HPDE6-E6E7 (cell line): ENCODE measurements around the gene CD19.

Experiments
- DNase-seq: peaks from one replicate; pipeline ENCODE4 v3.0.0; 2011; ENCODE audit warnings: missing footprints; ENCODE audit errors: extremely low spot score

Gene CD19

GRCh38 chr16:28982418-28982817 is 50.6 kb downstream of the CD19 start:
- DNase-seq, result no peak

DNA sequence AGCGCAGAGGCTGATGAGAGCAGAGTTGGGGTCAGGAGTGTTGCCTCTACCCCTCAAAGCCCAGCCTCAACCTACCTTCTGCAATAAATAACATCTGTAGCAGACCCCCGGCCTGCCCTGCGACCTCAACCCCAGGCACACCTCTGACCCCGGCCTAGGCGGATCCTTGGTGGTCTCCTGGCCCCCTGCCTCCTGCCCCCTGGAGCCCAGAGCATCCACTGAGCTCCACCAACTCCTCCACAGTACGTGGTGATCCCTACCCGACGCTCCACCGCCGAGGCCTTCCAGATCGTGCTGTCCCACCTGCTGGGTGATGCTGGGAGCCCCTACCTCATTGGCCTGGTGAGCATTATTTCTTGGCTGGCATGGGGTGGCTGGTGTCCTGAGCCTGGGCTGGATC is 51.2 kb downstream of the CD19 start:
- DNase-seq, result no peak

- no peak for DNase-seq
Observed at GRCh38 chr16:28983644-28984043, 51.9 kb downstream of the CD19 start.

GRCh38 chr16:28984091-28984490 is 52.3 kb downstream of the CD19 start:
- DNase-seq, result no peak

DNA sequence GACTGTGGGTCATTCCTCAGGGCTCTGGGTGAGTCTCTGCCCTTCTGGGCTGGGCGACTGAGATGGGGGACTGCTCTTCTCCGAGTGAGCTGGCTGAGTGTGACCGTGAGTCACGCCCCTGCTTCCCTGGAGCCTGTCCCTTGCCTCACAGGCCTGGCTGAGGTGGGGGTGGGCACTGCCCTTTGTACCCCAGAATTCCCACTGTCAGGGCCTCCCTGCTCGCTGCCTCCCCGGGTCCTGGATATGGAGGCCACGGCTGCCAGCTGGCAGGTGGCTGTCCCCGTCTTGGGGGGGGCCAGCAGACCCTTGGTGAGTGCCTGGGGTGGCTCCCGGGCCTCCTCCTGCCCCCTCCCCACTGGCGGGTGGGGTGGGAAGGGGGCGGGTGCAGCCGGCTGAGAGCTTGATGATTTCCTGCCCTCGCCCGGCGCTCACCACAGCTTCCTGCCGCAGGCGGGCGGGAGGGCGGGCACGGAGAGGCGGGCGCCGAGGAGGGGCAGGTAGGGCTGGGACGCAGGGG is 52.9 kb downstream of the CD19 start, which contains the start of gene LAT:
Gene LAT (plus strand): TSS at position 434 of the 517 bp plus-strand sequence. CDS start 366 bp downstream, outside the sequence.
- no peak for DNase-seq

DNA sequence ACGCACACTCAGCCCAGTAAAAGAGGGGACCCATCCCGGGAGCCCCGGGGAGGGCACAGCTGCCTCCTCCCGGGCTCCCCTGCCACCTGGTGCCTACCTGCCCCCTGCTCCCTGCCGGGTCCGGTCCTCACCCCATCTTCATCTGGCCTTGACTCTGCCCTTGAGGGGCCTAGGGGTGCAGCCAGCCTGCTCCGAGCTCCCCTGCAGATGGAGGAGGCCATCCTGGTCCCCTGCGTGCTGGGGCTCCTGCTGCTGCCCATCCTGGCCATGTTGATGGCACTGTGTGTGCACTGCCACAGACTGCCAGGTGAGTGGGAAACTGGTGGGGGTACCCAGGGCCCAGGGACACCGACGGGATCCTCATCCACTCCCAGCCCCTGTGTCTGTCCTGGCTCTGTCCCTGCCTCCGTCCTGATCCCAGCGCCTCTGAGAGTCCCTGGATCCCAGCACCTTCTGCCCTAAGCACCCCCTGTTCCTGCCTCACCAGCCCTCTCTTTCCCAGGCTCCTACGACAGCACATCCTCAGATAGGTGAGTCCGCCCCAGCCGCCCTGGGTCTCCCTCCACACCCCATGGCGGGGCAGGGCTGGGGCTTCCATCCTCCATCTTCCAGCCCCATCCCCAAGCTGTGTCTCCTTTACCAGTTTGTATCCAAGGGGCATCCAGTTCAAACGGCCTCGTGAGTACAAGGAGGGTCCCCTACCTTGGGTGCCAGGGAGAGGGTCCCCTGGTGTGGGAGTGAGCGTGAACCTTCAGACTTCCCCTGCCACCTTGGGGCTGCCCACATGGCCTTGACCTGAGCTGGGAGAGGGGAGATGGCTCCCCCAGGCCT is 53.7 kb downstream of the CD19 start:
- DNase-seq, result no peak

DNA sequence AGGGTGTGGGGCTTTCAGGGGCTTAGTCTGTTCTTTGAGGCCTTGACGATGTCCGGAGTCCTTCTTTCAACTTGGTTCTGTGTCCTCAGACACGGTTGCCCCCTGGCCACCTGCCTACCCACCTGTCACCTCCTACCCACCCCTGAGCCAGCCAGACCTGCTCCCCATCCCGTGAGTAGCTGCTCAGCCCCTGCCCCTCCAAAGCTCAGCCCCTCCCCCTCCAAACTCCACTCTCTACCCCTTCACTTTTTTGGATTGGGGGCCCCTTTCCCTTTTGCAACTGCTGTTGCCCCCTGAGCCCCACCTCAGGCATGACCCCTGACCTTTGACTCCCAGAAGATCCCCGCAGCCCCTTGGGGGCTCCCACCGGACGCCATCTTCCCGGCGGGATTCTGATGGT is 54.3 kb downstream of the CD19 start:
- DNase-seq, result no peak

DNA sequence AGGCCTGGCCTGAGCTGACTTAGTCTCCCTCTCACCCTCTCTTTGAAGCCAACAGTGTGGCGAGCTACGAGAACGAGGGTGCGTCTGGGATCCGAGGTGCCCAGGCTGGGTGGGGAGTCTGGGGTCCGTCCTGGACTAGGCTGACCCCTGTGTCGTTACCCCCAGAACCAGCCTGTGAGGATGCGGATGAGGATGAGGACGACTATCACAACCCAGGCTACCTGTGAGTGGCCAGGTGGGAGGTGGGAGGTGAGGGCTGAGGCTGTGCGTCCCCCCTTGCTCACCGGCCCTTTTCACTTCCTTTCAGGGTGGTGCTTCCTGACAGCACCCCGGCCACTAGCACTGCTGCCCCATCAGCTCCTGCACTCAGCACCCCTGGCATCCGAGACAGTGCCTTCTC is 54.7 kb downstream of the CD19 start:
- DNase-seq, result no peak

- no peak for DNase-seq
Observed at GRCh38 chr16:28987170-28987853, 55.5 kb downstream of the CD19 start.
